GM21717 (cell line): ENCODE results near the gene DPEP2.

Experiments
- ATAC-seq: cut with Tn5 transposase; IDR thresholded peaks from one replicate; pipeline ENCODE4 v1.9.1; 2021; ENCODE audit warnings: mild to moderate bottlenecking, moderate library complexity; ENCODE audit not compliant: unreplicated experiment

Gene DPEP2

DNA sequence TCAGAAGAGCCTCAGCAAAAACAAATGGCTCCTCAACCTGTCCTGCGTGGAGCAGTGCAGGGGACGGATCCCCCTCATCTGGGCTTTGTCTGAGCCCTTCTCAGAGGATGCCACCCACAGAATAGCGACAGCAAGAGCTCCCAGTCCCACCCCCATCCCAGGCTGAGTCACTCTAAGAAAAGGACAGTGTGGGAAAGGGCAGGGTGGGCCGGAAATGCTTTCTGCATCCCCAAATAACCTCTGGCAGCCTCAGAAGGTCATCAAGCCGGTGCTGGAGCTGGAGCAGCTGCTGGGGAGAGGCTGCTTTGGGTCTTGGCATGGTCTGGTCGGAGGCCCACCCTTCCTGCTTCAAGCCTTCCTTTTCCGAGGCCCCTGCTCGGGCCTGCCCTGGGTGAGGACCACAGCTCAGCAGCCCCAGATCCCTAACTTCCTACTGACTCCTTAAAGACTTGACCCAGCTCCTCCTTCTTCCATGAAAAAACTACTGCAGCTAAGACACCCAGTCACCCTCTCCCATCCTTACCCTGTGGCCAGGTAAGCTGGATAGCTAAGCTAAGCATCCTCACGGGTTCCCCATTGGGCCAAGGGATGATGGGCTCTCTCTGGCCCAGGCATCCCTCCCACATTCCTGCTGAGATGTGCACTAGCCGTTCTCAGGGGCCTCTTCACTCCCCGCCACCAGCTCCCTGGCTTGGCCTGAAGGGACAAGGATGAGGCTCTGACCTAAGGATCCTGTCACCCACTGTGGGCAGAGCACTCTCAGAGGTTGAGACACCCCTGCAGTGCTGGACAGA is 39.6 kb downstream of the DPEP2 start:
- no peak for ATAC-seq

DNA sequence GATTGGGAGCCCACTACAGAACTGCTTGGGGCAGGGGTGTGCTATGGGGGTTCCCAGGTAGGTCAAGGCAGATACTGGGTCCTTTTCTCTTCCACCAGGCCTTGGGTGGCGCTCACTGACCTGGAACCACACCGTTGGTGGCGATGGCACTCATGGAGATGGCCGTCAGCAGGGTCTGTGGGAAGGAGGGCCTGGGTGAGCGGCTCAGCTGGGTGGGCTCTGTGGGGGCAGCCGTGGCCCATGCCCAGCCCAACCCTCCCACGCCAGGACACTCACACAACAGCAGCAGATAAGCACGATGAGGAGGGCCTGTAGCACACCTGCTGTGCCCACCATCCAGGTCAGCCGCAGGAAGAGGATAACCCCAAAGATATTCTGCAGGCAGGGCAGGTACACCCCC is 41.7 kb downstream of the DPEP2 start:
- no peak for ATAC-seq

DNA sequence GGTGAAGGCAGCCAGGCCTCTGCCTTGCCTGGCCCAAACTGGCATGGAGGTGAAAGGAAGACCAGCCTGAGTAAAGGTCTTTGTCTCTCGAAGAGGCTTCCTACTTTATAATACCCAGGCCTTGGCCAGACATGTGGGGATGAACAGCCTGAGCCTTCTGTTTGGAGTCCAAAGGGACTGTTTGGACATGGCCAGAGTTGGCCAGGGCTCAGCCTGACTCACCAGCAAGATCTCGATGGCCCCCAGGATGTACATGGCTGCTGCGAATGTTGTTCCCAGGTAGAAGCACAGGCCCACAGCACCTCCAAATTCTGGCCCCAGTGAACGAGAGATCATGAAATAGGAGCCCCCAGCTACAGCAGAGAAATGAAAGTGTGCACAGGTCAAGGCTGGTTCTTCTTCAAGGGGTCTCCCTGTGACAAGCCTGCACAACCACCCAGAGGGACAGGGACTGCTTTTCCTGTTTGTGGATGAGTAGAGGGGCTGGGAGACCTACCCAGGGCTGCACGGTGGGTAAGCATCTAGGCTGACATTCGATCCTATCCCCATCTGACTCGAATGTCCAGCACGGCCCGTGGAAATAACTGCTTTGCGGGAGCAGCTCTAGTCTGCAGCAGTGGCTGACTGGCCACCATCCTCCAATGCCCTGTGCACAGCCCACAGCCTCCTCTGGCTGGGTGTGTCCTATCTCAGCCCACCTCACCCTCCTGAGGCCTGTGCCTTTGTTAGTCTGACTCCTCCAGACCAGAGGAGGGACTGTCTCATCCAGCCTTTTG is 44.7 kb downstream of the DPEP2 start:
- ATAC-seq = no peak

DNA sequence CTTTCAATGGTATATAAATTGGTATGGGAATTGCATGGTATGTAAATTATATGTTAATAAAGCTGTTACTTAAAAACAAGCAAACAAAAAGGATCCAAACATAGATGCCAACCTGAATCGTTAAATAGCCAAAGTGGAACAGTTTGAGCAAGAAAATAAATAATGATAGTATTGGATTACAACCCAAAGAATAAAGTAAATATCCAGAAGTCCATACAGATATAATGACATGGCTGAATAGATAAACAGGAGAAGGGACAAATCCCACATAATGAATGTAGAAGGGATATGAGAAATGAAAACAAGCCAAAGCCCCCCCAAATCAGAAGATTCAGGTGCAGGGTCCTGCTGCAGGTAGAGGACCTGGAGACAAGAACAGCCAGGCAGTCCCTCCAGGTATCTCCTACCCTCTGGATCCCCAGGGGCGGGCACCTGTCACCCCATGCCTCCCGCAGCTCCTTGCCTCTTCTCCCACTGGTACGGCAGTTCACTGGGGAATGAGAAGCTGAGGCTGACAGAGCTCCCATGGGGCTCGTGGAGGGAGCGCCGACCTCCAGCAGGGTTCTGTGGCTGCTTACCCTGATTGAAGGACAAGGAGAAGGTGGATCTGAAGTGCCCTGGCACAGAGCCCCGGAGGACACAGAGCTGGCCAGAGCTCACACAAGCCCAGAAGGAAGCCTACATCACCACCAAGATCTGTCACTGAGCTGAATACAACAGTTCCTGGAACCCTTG is 45.5 kb downstream of the DPEP2 start:
- no peak for ATAC-seq

DNA sequence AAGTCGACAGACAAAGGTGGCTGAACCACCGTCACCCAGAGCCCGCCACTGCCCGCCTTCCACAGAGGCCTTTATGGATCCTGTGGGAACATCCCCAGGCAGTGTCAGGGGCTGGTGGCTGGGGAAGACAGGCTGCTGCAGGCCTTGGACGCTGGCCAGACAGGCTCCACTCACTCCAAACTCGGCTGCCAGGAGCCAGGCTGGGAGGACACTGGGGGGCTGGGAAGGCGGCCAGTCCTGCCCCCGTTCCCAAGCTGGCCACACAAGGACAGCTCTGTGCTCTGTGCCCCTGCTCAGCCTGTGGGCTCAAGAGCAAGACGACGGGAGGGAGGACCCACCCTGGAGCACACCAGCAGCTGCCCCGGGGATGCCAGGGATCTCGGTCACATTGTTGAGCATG is 47.8 kb downstream of the DPEP2 start:
- no peak for ATAC-seq

DNA sequence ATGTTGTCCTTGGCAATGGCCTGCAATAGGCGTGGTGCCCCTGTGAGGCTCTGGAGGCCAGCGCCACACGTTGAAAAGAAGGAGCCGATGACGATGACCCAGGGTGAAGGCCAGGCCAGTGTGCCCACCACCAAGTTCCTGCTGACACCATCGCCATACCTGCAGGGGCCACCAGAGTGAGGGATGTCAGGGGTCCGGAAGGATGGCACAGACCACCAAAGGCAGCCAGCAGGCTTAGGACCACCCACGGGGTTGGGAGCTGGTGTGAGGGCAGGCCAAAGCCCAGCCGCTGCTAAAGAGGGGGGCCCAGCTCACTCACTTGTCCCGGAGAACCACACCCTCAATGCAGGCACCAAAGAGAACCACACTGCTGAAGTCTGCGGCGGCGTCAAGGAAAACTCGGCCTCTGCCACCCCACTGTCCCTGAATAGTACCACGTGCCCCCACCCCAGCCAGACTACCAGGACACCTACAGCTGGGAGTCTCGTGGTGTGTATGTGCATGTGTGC is 48.9 kb downstream of the DPEP2 start:
- ATAC-seq = no peak

DNA sequence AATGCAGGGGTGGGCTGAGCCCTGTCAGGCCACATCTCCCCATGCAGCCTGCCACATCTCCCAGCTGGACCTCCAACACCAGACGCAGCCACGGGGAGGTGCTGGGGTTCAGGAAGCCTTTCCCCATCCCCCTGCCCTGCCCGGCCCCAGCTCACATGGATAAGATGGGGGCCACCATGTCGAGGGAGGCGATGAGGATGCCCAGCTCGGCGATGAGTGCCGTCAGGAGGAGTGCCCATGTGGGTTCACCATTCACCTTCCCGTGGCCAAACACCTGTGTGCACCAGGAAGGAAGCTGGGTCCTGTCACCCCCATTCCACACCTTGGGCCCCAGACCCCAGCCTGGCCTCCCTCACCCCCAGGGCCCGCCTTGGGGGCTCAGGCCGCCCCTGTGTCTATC is 49.6 kb downstream of the DPEP2 start:
- ATAC-seq = no peak

DNA sequence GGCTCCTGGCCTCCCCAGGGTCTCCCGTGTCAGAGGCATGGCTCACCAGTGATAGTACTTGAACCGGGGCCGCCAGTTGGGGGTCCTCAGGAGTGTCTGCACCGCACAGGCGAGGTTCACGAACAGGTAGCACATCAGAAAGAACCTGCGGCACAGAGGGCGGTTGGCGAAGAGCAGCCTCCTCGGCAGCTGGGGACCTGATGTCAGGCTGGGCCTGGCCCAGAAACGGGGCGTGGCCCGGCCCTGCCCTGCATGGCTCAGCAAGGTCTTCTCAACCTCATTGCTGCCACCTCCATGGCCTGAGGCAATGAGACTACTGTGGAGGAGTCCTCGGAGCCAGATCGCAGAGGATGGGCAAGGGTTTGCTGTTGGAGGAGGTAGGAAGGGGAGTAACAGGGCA is 51.3 kb downstream of the DPEP2 start:
- no peak for ATAC-seq

DNA sequence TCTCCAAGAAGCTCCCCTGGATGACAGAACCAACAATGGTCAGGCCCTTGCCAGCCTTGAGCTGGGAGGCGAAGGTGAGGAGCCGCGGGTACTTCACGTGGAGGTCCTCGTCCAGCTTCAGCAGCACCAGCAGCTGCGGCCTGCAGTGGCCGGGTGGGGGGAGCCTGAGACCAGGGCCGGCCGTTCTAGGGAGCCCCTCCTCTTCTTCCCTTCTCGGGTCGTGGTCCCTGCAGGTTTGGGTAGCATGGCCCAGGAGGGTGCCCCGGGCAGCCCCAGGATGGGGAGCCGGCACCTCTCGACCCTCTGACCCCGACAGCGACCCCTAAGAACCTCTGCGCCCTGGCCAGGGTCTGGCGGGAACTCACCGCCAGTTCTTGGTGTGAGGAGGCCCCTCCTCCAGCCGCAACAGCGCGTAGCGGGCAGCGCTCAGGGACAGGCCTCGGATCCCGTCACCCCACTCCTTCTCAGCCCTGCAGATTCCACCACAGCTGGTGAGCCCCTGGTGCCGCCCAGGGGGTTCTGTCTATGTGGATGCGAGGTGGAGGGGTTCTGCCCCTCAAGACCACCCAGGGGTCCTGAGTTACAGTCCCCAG is 52.2 kb downstream of the DPEP2 start:
- no peak for ATAC-seq

DNA sequence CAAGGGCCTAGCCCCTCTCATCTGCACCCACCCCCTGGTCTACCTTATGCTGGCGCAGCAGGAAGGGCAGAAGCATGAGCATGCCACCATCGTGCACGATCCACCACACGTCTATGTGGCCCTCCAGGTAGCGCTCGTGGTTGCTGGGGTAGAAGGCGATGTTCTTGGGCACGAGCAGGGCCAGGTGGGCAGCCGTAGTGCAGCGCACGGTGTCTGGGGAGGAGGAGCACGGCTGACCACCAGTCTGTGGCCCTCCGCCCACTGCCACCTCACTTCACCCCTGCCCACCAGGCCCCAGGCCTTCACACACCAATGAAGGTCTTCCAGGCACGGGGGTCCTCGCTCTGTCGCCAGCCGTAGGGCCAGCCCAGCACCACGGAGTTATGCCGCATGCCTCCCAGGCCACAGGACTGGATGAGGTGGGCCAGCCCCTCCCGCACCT is 53.1 kb downstream of the DPEP2 start:
- ATAC-seq = no peak

DNA sequence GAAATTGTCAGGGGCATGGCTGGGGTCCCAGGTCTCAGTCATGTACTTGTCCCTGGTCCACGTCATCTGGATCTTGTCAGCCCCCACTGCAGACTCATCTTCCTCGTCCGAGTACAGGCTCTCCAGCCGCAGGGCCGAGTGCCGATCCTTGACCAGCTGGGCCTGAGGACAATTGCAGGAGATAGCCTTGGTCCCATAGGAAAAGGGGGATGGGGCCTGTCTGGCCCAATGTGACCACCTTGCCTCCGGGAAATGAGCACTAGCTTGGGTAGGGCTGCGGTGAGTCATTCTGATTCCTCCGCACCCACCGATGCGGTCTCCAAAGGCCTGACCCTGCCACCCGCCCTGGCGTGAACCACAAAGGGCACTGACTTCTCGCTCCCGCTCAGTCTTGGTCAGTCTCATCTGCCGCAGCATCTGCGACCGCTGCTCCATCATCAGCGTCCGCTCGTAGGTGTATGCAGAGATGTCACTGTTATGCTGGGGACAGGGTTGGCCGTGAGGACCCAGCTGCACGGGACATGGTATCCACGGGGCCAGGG is 53.8 kb downstream of the DPEP2 start:
- ATAC-seq = no peak

DNA sequence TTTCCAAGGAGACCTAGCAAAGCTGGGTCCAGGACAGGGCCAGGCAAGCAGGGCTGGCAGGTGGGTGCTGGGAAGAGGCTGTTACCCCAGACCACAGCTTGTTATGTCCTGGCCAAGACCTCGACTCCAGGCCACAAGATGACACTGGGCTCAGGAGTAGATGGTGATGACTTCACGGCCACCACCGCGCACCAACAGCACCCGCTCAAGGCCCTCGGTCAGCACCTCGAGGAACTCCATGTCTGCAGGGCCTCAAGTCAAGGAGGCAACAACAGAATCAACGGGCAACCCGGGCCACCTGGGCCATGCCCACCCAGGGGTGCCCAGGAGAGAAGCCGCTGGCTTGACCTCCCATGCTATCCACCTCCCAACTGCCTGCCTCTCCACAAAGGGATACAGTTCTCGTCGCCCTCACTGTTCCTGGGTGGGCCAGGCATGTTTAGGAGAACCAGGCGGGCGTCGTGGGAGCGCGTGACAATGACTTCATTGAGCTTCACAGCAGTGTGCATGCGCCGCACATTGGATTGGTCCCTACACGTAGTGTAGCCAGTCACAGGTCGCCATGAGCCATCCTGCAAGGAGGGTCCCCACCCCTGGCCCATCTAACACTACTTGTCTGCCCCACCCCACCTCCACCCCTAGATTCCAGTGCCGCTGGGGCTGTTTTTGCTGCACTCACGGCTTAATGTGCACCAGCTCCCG is 54.4 kb downstream of the DPEP2 start:
- no peak for ATAC-seq

DNA sequence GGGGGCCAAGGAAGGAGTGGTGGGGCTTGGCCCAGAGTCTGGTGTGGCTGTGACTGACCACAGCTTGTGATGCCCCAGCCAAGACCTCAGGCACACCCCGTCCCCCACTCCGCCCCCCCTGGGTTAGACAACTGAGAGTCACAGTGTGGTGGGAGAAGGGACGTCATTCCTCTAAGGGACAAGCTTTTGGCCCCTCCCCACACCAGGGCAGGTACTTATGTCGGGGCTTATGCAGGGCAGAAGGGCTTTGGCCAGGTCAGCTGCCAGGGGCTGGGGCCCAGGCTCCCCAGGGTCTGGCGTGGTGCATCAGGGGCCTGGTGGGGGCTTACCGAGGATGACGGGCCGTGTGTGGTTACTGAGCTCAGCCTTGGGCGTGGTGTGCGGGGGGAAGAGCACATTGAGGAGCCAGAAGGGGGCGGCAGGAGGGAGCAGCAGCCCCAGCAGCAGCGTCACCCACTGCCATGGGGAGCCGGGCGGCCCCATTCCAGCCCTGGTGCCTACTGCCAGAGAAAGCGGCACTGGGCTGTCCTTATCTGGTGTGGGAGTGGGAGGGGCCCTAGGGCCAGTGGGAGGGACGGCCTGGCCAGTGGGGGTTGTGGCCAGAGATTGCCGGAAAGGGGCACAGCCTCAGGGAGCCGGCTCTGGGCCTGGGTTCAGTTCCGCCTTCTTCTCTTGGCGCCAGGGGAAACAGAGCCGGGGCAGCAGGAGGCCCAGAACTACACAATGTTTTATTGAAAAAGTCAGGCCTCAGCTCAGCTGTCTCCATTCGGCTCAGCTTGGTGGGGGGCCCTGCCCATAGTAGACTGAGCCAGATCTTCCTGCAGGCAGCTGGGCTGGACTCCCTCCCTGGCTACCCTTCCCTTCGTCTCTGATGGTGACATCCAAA is 55.4 kb downstream of the DPEP2 start, which contains the start of gene LCAT:
Gene LCAT, minus strand, starts transcription at position 502 of the 886 bp plus-strand sequence. Its CDS starts 19 bp downstream, at position 483.
- ATAC-seq = no peak

DNA sequence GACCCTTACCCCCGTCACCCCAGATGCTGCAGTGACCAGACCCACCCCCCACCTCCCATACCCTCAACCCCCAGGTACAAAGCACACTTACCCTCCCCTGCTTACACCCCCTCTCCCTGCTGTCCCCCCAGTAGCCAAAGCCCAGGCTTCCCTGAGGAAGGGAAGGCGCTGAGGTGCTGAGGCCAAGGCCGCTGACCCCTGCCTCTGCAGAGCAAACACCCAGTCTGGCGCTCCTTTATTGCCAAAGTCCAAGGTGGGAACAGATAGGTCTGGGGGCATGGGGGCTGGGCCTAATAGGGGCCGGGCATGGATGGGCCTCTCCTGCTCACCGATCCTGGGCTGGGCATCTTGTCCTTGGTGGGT is 56.0 kb downstream of the DPEP2 start:
- ATAC-seq = no peak

DNA sequence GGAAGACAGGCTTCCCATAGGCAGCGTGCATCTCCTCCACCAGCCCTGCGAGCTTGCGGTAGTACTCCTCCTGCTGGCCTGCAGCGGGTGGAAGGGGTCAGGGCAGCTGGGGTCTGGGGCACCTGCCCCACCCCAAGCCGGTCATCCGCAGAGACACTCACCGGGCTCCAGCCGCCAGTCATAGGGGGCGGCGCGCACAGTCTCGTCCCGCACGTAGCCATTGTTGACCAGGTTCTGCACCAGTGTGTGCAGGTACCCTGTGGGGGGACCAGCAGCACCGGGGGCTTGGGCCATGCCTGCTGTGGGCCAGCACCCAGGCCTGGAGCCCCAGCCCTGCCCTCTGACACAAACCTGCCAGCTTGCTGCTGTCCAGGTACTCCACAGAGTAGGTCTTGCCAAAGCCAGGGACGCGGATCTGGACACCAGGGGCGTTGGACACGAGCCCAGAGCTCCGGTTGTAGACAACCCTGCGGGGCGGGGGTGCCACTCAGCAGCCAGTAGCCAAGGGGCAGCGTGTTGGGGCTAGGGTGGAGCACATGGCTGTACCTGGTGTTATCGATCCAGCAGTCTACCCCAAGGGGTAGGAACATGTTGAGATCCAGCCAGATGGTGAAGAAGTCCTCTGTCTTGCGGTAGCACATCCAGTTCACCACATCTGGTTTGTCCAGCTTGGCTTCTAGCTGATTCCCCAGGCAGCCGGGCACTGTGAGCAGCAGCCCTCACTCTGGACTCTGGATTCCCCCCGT is 56.6 kb downstream of the DPEP2 start:
- ATAC-seq = no peak

DNA sequence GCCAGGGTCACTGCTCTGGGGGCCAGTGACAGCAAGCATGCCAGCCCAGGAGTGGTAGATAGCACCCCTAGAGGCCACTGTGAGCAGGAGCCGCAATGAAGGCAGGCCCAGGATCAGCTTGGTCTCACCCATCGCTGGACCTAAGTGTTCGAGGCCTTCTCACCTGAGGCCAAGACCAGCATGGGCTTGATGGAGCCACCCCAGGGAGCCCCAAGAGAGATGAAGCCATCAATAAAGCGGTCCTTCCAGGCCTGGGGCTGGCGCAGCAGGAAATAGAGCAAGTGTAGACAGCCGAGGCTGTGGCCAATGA is 57.1 kb downstream of the DPEP2 start:
- ATAC-seq = no peak

DNA sequence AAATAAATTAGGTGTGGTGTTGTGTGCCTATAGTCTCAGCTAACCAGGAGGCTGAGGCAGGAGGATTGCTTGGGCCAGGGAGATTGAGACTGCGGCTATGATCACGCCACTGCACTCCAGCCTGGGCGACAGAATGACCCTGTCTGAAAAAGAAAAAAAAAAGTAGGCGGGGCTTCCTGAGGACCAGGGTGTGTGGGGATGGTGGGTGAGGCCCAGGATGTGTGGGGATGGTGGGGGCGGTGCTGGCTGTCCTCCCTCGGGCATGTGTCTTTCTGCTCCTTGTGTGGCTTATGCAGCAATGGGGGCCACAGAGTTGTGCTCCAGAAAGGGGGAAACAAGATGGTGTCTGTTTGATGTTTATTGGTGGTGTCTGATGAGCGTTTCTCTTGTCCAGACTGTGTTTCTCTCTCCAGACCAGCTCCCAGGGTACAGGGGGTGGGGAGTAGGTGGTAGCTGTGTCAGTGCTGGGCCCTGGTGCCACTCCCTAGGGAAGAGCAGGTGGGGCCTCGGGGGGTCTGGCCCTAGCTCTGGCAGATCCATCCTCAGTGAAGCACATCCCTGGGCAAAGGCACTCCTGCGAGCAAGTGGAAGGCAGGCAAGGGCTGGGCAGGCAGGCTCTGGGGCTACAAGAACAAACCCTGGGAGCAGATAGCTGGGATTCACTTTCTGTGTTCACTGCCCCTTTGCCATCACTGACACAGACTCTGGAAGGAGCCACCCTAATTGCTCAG is 57.6 kb downstream of the DPEP2 start:
- no peak for ATAC-seq
